ENCODE data around the gene MAPKAP1. TPM values are rescaled to one million over a fixed set of nuclear protein-coding genes. Genes with fewer than 3 reads are reported as not detected.

MAPKAP1 gene
- total RNA-seq, 2 experiments from 2014 or later = 111 to 117 TPM

DNA sequence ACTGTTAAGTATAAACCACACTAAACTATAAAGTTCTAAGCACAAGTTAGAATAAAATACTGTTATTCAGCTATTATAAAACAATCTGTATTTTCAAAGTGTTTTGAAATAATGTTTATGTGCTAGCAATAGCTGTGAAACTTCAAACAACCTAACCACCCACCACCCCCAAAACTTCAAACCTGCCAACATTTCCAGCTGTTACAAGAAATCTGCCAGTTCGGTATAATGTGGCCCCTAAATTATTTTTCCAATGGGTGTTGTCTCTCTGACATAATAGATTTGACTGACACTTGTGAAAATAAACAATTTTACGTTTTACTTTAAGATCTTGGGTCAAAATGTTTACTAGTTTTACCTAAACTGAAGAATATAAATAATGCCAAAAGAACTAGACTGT, 24.7 kb downstream of the MAPKAP1 start:
- CTCF ChIA-PET = no interaction called here

DNA sequence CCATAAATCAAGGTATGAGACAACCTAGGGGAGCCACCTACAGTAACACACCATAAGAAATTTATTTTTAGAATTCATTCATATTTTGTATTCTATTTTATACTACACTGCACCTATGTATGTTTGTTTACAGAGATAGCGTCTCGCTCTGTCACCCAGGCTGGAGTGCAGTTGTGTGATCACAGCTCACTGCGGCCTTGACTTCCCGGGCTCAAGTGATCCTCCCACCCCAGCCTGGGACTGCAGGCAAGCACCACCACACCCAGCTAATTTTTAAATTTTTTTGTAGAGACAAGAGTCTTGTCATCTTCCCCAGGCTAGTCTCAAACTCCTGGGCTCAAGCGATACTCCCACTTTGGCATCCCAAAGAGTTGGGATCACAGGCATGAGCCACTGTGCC, 25.4 kb downstream of the MAPKAP1 start:
- ChIA-PET CTCF (no interaction called here), POLR2A (no interaction called here)

More for the DNA sequence above, 24.7 kb downstream of the MAPKAP1 start:
- POLR2A ChIA-PET = no interaction called here

DNA sequence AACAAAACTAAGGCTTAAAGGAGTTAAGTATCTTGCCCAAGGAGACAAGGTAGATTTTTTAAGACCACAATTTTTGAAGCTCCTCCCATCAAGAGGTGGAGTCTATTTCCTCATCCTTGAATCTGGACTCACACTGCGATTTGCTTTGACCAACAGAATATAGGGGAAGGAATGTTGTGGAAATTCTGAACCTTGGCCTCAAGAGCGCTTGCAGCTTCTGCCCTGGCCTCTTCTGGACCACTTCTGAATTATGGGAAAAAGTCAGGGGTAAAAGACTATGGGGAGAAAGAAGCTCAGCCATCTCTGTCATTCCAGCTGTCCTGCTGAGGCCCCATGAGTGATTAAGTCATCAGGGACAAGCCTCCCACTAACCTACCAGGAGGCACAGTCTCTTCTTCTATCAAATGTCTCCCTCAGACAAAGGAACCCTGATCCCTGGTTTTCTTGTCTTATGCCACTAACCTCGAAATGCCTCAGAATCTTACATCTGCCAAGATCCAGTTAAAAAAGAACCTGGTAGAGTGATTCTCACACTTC, 25.9 kb downstream of the MAPKAP1 start:
- ChIA-PET POLR2A (no interaction called here), CTCF (no interaction called here)

DNA sequence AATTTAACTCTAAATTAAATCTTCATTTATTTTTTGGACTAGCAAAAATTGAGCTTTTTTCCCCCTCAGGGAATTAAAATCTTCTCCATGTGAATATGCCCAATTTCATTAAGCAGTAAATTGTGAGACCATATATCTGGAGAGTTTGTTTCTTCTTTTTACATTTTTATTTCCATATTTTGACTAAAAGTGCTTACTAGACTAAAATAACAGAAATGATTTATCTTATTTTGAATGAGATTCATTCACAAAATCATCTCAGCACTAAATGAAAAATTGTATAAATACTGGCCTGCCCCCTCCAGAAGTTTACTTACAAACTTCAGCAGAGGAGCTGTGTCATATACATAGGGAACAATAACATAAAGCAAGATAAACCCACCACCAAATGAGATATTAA, 26.6 kb downstream of the MAPKAP1 start:
- POLR2A ChIA-PET = no interaction called here
- CTCF ChIA-PET = no interaction called here

DNA sequence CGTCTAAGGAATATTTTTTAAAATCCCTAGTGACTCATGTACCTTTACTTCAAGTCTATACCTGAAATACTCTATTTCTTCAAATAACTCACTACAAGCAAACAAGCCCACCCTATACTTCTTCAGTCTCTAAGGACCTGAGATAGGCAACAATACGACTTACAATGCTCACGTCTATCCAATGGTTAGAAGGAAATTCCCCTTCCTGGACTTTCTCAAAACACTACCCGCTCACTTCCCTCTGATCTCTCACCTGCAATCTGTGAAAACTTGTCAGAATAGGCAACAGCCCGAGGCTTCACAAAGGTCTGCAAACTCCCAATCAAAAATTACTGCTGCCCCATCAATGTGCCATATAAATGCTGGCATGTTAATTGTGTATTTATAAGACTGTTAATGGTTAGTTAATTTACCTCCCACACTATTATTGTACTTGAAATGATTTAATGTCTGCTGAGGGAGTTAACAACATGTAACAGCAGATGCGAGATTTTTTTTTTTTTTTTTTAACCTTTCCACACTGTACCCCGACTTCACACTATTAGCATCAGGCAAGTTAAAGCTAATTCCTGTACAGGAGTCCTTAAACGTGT, 27.3 kb downstream of the MAPKAP1 start:
- ChIA-PET CTCF (no interaction called here), POLR2A (no interaction called here)

DNA sequence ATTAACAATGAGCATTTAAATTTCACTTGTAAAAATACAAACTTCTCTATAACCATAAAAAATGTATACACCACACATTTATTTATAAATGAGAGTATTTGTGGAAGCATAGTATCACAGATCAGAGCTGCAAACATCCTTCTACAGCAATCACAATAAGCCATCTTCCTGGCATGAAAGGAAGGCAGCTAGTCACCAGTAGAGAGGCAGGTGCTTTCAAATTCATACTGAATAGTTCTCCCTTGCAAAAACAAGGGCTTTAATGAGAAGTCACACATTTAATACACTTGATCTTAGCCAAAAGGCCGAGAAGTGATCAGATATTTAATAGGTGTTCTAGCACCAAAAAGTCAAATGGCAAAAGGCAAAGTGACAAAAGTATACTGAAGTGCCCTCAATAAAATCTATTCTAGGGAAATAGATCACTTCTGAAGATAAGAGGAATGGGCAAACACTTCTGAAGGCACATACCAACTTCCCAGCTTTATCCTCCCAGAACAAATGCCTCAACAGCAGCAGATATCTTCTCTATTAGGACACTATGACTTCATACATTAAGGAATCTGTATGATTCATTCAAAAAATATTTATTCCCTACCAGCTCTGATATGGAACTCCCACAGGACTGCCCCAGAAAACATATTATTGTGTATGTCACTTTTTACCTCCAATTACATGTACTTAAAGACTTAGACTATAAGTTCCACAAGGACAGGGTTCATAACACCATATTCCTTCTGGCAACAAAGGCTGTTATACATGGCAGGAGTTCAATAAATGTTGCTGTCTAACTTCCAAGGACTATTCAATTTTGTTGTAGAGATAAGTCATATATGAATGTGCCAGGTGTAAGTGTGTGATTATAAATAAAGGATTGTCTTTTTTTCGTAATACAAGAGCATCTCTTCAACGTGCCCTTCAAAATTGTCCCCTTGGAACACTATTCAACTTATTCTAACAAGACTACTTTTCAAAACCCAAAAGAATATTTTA, 31.7 kb downstream of the MAPKAP1 start:
- ChIA-PET POLR2A (no interaction called here), CTCF (no interaction called here)

DNA sequence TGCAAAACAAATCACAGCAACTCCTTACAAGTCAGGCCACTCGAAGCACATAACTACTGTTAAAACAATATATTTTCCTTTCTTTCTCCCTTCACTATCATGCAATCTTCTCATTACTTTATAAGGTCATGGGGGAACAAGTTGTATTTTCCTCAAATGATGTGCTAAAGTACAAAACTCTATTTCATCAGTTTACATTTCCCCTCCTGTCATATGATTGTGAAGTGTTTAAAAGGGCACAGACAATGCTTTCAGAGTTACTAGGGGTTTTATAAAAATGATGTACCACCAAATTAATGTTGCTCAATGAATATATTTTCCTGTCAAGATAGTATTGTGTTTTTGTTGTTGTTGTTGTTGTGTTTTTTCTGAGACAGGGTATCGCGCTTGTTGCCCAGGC, 34.1 kb downstream of the MAPKAP1 start:
- CTCF ChIA-PET = no interaction called here
- POLR2A ChIA-PET = no interaction called here

DNA sequence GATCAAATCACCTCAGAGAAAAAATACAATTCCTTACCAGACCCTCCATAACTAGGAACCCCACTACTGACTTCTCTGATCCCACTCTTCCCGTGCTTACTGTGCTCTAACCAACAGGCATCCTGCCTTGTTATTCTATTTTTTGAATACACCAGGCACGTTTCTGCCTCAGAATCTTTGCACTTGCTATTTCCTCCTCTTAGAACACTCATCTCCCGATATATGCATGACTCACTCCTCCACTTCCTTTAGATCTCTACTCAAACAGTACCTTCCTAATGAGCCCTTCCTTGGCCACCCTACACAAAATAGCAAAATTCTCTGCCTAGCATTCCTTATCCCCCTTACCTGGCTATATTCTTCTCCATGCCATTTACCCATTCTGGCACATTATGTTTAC, 43.9 kb downstream of the MAPKAP1 start:
- ChIA-PET POLR2A (no interaction called here), CTCF (no interaction called here)

DNA sequence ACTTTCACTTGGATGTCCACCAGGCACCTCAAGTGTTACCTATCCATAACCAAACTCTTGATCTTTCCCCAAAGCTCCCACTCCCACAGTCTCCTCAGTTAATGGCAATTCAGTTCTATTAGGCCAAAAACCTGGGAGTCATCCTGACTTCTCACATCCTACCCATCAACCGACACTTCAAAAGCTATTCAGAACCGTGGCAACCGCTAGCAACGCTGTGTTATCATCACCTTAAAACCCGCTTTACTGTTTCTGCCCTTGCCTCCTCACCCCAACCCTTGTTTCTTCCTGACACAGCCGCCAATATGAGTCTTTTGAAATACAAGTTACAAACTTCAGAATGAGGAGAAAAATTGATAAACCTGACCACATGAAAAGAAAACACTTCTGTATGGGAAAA, 46.5 kb downstream of the MAPKAP1 start:
- CTCF ChIA-PET = no interaction called here
- POLR2A ChIA-PET = no interaction called here

DNA sequence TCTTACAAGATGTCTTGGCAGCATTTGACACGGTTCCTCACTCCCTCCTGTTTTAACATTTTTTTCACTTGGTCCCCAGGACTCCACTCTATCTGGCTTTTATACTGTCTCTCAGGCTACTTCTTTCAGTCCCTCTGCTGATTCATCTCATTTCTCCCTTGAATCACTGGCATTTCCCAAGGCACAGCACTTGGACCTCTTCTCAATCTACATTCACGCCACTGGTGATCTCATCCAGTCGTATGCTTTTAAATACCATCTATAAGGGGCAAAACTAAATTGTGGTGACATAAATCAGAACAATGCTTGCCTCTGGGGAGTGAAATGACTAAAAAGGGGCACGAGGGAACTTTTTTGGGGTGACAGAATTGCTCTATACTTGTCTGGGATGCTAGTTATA, 47.1 kb downstream of the MAPKAP1 start:
- CTCF ChIA-PET = no interaction called here
- POLR2A ChIA-PET = no interaction called here

DNA sequence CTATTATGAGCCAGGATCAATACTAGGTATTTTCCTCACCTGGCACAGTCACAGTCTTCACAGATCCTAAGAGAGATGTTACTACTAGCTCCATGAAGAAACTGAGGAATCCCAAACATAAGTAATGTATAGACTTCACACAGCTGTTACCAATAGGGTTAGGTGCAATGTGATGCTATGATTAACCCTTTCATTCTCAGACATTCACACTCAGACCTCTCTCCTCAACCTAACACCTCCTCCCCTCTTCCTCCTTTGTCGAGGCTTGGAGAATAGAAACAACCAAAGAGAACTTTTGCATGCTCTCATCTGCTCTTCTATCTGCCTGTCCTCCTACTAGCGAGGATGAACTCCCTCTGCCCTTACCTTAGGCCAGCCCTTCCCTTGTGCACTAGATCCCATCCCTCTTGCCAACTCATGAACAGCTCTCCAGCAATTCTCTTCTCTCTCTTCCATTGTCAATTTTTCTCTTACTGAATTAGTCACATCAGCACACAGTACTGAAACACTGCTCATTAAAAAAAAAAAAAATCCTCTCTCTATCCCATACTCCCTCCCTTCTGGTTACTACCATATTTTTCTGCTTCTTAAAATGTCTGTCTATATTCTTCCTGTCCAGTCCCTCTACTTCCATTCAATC, 47.7 kb downstream of the MAPKAP1 start:
- CTCF ChIA-PET = no interaction called here
- POLR2A ChIA-PET = no interaction called here

DNA sequence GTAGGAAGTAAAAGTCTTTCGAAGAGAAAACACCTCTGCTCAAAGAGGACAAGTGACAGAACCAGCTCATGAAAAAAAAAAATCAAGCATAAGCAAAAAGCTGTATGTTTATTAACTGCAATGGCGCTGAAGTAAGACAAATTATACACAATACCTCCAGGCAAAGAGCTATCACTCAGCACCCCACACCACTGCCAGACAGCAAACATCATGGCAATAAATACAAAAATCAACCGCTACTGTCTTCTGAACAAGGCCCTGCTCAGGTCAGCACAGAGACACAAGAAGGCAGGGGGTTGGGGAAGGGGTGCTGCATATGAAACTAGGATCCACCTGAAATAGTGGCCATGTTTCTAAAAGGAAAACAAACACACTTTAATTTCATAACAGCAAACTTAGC, 50.4 kb downstream of the MAPKAP1 start:
- CTCF ChIA-PET = no interaction called here
- POLR2A ChIA-PET = no interaction called here

DNA sequence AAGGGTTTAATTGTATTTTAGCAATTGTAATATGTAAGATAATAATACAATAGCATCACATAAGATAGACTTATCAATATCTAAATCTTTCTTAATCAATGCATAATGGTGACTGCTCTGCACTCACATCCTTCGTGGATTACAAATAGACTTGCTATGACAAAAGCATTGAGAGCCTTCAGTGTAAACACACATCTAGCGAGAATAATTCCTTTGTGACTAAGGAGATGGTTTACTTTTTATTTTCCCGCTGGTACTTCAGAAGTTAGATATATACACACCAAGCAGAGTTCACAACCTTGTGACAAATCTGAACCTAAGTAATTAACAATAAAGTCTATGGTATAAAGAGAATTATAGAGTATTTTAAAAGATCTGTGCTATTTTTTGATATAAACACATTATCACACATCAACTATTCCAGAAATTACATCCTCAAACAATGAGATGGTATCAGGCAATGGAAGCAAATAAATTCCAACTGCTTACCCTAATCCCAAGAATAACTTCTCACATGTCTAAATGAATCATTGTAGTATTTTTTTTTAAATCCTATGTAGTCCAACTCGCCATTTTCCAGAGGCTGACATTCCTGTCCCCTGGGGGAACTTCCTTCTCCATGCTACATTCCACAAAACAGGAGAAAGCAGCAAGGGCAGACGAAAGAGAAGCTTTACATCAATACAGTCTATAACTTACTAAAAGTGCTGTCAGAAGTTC, 51.2 kb downstream of the MAPKAP1 start:
- CTCF ChIA-PET = no interaction called here
- POLR2A ChIA-PET = no interaction called here

DNA sequence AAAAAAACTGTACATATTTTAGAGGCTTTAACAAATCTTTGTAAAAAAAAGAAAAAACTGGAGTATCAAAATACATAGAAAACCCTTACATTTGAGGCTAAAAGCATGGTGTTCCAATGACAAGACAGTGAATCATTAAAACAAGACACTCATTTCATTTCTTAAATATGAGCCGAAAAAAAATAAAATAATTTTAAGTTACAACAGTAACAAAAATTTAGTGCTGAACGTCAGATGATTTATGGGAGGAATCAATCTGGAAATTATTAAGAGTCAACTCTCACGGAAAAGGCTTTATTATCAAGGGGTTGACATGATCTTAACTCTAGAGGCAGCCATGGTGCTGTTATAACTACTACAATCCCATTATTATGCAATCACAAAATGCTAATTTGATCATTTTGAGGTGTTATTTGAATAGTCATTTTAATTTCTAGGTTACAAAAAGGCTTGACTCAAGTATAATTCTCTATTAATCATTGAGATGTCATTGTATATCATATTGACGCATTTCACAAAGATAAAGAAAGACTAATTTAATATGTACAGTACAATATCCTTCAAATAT, 51.9 kb downstream of the MAPKAP1 start:
- ChIA-PET CTCF (no interaction called here), POLR2A (no interaction called here)

DNA sequence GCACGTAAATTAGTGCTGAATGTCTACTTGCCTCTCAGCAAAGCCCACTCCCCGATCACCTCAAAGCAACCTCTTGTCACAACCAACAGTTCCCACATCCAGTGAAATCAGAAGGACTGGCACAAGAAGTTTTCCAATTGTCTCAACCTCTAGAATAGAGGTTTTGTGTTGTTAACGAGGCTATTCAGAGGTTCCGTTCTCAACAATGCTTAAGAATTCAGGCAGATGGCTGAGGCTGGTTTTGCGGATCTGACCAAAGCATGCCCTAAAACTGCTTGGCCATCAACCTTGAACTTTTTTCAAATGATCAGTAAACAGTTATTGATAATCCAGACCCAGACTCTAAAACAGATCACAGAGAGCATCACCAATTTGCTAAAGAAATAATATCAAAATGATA, 52.9 kb downstream of the MAPKAP1 start:
- ChIA-PET CTCF (no interaction called here), POLR2A (no interaction called here)

DNA sequence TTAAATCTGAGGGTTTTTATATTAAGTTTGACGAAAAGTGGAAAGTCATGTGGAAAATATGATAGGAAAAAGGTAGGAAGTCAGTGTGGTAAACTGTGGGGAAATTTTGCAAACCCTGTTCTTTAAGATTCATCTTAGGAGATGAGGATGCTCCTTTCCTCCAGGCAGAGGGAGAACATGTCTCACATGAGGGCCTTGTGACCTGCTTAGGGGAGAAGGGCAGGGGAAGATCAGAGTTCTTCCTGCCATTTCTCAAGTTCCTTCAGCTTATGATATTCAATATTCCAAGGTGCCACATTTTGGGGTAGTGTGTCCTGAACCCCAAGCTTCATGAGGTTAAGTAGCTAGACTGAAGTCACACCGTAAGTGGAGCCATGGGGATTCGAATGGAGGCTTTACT, 53.7 kb downstream of the MAPKAP1 start:
- ChIA-PET POLR2A (no interaction called here), CTCF (no interaction called here)

DNA sequence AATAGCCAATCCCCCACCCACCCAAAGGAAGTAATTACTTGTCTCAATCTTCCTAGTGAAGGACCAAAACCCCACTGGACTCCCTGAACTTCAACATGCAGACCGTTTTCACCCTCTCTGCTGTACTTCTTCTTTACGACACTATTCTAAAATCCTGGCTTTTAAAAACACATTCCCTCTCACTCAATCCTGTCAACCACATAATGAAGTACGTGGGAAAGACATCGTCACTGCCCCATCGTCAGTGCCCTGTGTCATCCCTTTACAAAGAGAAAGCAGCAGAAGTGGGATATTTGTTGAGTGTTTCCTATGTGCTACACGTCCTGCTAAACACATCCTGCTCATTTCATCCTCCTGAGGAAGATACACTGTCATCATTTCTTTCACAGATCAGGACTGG, 54.2 kb downstream of the MAPKAP1 start:
- ChIA-PET CTCF (no interaction called here), POLR2A (no interaction called here)

DNA sequence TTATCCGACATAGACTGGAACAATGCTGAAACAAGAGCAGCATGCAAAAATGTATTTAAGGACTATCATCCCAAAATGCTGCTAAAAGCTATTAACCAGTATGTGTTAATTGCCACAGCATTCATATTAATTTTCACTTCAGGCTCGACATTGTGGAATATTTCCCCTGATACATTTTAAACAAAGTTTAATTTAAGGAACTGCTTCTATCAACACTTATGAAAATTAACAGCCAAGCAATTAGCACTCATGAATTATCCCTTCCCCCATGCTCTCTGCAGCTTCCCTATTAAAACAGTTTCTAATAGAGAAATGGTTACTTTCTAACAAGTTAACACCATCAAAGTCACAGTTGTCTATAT, 54.8 kb downstream of the MAPKAP1 start:
- ChIA-PET CTCF (no interaction called here), POLR2A (no interaction called here)

DNA sequence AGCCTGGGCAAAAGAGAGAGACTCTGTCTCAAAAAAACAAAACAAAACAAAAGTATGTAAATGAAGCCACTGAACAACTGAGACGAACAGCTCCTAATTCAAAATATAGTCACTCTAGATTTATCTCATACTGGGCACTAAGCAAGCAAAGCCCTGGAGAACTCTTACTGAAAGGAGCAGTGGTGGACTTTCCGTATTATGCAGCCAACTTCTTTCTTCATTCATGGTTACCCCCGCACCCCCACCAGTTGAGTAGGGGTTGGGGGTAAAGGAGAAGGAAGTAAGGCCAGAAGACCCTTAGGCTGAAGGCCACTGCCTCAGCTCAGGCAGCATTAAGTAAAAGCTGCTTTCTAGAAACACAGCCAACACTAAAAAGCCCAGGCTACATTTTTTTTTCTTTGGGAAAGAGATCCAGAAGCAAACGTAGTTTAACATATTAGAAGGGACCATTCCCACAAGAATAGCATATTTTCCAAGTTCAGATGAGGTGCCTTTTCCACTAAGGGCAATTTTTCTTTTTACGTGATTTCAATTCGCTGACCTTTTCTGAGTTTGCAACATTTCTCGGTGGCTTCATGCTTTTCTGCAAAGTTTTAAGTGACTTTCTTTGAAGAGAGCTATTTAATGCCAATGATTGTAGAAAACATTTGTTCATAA, 55.3 kb downstream of the MAPKAP1 start:
- CTCF ChIA-PET = interaction anchor here (0.6 kb wide), 1 partner anchor 515 kb away, joined by 3 read pairs; no protein-coding TSS in a partner anchor
- POLR2A ChIA-PET = no interaction called here

Measured in activated CD8-positive, alpha-beta memory T cell treated with anti-CD3 and anti-CD28 coated beads for 36 hours (primary cell).